Cerebellar cortex (tissue), 1 donor: ENCODE data around the gene FAM32A.

Source experiments
- DNase-seq: peaks from one replicate; pipeline ENCODE4 v3.0.0-alpha.2; 2015; ENCODE audit warnings: low spot score

Gene FAM32A

DNA sequence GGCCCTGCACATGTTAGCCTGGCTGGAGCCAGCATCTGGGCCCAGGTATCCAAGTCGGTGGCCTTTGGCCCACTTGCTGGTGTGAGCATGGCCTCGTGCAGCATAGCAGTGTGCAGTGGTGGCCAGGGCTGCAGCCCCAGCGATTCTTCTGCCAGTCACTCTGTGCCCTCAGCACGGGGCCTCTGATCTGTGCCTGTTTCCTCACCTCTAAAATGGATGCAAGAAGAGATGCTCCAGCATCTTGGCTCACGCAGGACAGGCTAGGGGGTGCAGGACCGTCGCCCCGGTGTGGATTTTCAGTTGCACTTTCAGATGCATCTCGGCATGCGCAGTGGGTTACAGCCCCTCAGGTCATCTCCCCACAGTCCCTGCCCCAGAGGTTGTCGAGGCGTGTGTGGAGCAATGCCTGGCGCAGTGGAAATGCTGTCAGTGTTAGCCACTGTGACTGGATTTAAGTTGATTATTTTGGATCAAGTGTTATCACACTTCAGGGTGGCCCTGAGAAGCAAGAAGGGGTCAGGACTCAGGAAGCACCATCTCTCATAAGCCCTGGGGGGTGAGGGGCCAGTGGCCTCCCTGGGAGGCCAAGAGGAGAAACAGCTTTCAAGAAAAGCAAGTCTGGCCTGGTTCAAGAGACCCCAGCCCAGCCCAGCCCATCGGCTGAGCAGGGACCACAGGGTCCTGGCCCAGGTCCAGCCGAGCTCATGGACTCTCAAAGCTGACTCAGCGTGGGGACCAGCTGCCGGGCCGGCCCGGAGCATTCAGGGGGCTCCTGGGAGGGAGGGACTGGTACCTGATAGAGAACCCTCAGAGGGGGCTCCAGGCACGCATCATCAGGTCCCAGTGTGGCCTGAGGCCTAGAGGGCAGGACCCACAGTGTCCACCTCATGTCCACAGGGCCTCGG is 40.3 kb downstream of the FAM32A start:
- DNase-seq, result no peak

DNA sequence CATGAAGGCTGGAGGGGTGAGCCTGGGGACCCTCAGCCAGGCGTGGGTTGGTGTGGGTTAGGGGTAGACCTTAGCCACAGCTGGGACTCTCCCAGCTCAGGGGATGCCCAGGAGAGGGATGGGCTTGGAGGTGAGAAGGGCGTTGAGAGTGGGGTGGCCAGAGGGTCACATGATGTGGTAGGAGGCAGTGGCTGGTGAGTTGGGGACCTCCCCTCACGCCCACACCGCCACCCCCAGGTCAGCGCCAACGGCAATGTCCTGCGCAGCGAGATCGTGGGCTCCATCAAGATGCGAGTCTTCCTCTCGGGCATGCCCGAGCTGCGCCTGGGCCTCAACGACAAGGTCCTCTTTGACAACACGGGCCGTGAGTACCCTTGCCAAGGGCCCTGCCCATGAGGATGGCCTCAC is 41.0 kb downstream of the FAM32A start:
- DNase-seq, result no peak

DNA sequence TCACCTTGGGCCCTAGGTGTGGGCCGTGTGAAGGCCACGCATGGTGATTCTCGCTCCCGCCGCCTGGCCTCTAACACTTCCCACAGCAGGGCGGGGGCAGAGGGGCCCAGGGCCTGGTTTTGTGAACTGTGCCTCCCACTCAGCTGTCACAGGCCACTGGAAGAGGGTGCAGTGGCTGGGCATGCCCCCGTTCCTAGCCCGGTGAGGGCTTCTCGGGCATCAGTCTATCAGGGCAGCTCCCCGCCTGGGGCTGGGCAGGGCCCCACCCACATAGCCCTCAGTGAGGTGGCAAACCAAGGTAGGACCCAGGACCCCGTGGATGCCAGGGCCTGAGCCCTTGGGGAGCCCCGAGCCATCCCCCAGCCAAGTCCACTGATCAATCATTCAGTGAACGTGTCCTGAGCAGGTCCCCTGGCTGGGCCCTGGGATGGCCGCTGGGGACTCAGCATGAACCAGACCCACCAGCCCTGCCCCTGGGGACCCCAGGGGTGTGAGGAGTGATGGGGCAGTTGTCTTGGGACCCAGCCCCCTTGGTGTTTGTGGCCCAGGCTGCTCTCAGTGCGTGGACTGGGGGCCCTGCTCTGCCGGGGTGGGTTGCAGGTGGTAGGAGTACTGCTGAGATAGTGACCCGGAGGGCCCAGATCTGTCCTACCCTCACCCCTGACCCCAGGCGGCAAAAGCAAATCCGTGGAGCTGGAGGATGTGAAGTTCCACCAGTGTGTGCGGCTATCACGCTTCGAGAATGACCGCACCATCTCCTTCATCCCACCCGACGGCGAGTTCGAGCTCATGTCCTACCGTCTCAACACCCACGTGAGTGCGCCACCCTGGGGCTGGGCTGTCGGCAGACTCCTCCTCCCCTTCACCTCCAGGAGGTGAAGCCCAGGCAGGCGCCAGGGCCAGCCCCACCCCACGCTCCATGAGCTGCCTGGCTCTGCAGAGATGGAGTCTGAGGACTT is 41.9 kb downstream of the FAM32A start:
- no peak for DNase-seq

DNA sequence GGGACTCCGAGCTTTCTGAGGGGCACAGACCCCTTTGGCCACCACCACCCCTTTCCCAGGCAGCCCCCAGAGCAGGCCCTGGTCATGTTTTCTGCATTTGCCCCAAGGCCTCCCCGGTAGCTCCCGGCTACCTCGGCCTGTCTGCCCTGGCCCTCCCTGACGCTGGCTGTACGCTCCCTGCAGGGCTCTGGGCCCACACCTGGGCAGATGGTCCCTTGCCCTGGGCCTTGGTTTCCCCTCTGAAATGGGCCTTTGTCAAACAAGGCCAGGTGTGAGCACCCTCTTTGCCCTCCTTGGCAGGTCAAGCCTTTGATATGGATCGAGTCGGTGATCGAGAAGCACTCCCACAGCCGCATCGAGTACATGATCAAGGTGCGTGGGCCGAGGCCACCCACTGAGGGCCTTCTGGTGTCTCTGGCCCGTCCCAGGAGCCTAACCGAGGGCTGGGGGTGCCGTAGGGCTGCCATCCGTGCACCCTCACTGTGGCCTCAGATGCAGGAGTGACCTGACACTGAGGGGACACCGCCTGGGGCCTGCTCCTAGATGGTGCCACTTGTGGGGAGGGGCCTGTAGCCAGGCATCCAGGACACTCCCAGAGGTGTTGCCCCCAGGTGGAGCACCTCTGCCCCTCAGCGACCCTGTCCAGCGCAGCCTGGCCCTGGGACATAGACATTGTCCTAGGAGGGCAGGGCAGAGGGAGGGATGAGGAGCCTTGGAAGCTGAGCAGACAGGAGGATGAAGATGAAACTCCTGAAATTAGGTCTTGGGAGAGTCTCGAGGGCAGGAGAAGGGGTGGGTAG is 42.8 kb downstream of the FAM32A start:
- no peak for DNase-seq

DNA sequence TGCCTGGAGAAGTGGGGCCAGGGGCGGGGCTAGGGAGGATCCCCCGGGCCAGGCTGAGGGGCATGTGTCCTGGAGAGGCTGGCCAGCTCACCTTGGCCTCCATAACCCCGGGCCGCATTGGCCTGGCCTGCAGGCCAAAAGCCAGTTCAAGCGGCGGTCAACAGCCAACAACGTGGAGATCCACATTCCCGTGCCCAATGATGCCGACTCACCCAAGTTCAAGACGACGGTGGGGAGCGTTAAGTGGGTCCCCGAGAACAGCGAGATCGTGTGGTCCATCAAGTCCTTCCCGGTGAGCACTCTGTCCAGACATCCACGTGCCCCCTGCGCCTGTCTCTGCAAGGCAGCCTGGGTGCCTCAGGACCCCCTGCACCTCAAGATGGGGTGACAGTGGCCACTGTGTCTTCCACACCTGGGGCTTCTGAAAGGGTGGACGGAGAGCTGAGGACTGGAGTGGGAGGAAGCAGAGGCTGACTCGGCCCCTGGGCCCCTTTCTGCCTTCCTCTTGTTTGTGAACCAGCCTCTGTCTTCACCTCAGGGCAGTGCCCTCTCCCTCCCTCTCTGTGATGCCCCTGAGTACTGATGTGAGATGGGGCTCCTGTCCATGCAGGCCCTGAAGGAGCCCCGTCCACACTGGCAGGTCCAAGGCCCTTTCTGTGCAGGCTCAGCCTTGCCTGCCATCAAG is 43.6 kb downstream of the FAM32A start:
- no peak for DNase-seq

DNA sequence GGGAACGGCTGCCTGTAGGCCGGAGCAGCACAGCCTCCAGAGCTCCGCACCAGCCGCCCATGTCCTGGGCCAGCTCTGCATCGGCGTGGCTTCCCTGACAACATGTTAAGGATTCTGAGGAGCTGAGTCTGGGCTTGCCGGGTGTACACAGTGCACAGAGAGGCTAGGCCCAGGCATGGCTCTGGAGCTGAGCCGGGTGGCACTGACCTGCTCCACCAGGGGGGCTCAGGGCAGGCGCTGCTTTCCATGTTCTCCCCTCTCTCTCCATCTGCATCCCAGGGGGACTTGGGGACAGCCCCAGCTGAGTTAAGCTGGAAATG is 44.1 kb downstream of the FAM32A start:
- no peak for DNase-seq

DNA sequence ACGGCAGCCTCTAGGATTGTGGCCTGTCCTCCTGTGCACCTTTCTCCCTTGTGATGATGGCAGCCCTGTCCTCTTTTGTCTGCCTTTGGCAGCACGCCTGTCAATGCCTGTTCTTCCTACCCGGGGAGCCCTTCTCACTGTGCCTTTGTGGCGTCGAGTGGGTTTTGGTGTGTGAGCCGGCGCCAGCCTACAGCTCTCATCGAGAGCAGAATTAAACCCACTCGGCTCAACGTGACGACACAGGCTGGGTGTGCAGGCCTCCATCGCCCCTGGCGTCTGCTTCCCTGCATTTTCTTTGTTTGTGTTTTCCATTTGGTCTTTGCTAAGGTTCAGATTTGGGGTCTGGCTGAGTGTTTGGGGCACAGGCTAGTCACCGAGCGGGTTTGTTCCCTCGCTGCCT is 46.9 kb downstream of the FAM32A start:
- DNase-seq, result no peak

DNA sequence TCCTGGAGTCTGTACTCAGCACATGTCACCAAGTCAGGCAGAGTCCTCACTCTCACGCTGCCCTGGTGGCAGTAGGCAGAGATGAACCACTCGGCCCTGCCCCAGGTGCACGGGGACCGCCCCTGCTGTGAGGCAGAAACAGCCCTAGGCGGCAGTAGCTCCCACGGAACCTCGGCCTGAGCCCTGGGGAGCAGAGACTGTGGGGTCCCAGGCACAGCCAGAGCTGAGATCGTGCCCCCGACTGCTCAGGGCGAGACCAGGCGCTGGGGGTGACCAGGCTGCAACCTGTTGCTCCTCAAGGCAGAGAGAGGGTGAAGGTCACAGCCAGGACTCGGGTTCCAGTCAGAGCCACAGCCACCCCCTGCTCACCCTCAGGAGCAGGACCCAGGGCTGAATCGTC is 47.4 kb downstream of the FAM32A start:
- DNase-seq, result no peak

DNA sequence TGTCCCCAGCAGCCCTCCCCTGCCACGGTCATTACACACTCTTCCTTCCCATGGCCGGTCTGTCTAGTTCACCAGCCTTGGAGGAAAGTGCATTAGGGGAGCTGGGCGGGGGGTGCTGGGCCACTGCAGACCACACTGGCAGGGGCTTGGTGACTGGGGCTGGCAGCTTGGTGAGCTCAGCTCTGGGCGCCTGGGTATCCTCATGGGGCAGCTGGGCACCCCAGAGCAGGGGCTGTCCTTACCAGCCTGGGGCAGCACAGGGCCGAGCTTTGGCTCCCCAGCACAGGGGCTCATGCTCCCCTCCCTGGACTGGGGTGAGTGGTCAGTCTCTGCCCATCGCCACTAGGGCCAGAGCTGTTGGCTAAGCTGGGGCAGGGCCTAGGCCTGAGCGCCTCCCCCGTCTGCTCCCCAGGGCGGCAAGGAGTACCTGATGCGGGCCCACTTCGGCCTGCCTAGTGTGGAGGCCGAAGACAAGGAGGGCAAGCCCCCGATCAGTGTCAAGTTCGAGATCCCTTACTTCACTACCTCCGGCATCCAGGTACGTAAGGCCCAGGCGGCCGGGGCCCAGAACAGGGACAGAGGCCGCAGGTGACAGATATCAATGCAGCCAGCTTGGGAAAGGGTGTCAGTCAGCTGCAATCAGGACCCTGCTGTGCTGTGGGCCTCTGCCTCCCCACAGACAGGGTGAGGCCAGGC is 48.0 kb downstream of the FAM32A start:
- no peak for DNase-seq

DNA sequence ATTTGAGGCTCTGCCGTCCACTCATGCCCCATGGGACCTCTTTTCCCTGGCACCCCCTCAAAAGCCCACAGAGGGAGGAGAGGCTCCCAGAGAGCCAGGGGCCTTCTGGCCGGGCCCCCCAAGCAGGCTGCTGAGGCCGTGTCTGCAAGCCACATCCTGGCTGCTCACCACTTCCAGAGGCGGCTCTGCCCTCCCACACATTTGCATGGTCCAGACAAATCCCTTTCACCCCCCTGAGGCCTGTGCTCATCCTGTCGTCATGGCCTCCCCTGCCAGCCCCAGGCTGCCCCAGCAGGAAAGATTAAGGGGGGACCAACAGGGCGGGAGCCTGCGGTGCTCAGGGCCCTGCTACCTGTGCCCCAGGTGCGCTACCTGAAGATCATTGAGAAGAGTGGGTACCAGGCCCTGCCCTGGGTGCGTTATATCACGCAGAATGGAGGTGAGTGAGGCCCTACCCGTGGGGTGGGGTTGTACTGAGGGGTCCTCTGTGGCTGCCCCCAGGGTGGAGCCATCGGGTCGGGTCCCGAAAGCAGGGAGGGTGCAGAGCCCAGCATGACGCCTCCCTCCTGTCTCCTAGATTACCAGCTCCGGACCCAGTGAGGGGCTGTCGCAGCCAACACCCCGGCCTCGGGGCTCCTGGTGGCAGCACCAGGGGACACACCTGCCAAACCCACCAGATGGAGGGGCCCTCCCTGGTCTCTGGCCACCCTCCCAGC is 48.8 kb downstream of the FAM32A start:
- no peak for DNase-seq

DNA sequence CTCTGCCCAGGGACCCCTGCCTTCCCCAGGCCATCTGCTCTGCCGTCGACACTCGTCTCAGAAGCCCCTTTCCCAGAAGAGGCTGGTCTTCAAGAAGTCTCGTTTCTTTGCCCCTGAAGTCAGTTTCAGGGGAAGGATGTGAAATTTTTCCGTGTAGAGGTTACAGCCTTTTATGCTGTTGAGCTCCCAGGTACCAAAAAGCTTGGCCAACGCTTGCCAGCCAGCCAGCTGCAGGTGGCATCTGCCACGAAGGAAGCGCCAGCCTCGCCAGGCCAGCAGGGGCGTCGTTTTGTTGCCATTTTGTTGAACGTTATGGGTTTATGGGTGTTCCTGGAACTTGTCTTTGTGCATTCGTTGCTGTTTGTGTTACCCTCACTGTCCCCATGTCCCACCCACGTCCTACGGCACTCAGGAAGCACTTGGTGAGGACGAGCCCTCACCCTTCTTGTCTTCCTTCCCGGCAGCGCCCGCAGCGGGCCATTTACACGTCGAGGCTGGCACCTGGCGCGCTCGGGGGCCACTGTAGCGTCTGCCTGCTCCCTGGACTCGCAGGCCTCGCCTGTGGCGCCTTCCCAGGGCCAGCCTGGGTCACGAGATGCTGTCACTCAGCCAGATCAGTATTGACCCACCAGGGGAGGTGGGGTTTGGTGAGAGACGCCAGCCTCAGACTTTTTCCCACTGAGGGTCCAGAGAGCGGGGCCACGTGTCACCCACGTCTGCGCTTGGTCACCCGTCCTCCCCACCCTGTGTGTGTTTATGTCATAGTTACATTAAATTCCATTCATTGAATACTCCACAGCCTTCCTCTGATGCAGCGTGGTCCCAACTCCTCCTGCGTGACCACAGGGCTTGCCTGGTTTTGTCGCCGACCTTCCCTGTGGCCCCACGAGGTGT is 49.6 kb downstream of the FAM32A start:
- DNase-seq, result no peak

DNA sequence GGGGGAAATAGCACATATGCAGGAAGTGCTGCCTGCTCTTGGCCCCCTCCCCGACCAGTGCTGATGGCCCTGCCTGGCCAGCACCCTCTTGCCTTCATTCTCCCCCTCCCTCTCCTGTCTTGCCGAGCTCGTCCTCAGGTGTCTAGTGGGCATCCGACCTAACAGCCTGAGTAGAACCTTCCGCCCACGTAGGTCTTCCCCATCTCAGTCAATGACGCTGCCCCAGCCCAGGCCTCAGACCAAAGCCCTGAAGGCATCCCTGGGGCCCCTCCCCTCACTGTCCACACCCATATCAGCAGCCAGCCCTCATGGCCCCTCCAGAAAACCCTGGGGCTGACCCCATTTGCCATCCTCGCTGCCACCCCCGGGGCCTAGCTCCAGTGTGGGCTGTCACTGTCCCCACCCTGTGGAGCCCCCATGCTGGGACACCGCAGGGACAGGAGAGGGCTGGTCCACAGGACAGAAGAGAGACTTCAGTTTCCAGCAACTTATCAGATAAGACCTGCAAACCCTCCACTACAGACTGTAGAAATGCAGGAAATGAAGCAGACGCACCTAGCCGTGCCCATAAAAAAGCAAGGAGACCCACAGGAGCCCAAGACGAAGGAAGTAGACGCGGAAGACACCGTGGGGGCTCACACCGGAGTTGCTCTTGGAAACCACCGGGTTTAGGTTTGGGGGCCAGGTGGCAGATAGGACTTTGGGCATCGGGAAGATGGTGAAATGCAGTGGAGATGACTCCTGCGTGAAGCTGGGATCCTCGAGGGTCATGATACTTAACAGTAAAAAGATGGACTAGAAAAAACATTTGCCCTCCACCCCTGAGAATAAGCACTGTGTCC is 50.8 kb downstream of the FAM32A start:
- DNase-seq, result no peak
